Measurements from ENCODE around the gene TRH. TPM values are rescaled to one million over a fixed set of nuclear protein-coding genes. Genes with fewer than 3 reads are reported as not detected.
A peak's percentile ranks its signal among the peaks of the same experiment; 100 is the strongest.

The TRH gene, protein sequence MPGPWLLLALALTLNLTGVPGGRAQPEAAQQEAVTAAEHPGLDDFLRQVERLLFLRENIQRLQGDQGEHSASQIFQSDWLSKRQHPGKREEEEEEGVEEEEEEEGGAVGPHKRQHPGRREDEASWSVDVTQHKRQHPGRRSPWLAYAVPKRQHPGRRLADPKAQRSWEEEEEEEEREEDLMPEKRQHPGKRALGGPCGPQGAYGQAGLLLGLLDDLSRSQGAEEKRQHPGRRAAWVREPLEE
- not detected in 2 replicates for polyA plus RNA-seq (2014; cell fraction: cytosol; rRNA removed)
- polyA plus RNA-seq (2014; cell fraction: nucleus; rRNA removed) = not detected in 2 replicates

DNA sequence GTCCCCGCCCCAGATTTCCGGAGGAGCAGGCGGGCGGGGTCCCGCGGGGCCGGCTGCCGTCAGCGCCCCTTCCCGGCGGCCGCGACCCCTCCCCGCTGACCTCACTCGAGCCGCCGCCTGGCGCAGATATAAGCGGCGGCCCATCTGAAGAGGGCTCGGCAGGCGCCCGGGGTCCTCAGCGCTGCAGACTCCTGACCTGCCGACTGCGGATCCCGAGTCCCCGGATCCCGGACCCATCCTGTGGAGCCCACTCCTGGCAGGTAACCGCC is at the start of gene TRH:
Gene TRH (plus strand): TSS at position 157 of the 269 bp plus-strand sequence. CDS start 1,097 bp downstream, outside the sequence.
- DNase-seq (ENCODE audit: low spot score) = no peak

DNA sequence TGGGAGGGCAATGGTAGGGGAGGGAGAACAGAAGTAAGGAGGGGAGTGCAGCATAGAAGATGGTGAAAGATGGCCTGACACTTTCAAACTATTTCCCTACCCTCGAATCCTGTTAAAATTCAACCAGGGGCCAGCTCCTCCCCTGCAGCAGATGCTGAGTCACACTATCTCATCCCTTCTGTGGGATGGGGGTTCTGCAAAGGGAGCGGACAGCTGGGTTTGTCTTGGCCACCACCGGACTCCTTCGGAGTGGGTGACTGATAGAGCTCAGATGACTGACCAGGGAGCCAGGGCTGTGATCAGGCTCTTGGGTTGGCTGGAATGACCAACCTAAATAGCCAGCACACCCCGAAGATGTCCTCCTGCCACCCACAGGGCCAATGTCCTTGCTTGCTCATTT is 47.4 kb upstream of the TRH start:
- DNase-seq (ENCODE audit: low spot score) = no peak

DNA sequence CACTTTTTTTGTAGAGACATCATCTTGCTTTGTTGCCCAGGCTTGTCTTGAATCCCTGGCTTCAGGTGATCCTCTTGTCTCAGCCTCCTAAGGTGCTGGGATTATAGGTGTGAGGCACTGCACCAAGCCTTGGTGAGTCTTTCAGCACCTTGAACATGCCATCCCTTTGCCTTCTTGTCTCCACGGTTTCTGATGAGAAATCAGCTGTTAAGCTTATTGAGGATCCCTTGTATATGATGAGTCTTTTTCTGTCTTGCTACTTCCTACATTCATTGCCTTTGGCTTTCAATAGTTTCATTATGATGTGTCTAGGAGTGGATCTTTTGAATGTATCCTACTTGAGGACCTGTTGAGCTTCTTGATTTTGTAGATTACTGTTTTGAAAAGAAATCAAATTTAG is 45.1 kb upstream of the TRH start:
- no peak for DNase-seq (ENCODE audit: low spot score)

DNA sequence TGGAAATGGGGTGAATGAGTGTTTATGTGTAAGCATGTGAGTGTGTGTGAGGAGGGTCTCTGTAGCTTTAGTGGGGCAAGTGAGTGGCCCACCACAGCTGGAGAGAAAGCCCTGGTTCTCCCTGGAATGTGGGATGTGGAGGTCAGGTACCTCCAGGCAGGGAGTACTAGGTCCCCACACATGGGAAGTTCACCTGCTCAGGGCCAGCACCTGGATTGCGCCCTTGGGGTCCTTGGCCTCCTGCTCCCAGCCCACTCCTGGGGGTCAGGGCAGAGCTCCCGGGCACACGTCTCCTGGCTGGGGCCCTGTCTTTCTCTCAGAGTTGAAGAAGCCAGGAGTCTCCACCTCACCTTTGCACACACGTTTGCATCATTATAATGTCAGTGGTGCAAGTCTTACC is 41.0 kb upstream of the TRH start:
- DNase-seq (ENCODE audit: low spot score) = no peak

DNA sequence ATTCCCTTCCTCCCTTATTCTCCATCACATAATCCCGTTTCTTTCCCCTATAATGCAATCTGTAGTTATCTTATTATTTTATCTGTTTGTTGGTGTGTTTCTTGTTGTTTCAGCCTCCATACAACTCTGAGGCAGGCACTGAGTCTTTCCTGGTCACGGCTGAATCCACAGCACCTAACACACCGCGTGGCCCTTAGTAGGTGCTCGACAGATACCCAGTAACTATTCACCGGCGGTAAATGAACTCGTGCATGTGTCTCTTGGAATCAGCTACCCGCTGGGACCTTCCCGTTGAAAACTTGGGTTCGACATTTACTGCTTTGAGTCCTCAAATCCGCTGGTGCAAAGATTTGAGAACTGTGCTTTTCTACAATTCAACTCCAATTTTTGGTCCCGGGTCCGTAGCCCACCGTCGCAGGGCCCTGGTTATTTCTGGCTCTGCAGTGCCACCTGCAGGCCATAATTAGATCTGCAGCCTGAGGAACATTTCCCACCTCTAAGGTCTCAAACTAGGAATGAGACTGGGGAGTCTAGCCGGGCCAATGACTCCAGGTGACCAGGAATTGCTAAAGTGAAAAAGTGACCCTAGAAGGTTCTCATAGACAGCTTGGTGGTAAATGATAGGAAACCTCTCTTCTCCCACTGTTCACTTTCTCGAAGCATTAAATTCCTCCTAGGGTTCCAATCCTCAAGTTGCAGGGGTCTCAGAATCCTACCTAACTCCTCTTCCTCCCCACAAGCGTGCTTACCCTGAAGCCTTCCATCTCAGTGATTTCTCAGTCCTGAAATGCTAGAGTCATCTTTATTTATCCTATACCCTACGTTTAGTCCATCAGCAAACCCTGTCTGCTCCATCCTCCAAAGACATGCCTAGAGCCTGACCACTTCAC is 40.0 kb upstream of the TRH start:
- peak; percentile 59 for DNase-seq (ENCODE audit: low spot score)

DNA sequence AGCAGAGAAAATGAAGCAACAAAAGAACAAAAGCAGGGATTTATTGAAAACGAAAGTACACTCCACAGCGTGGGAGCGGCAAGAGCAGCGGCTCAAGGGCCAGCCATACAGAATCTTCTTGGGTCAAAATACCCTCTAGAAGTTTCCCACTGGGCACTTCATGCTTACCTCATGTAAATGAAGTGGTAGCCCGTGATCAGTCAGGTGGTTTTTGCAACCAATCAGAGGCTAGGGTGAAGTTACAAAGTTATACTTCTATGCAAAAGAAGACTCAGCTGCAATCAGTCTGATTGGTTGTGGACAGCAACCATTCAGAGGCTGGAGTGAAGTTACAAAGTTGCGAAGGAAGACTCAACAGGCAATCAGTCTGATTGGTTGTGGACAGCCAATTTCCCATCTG is 37.8 kb upstream of the TRH start:
- no peak for DNase-seq (ENCODE audit: low spot score)

DNA sequence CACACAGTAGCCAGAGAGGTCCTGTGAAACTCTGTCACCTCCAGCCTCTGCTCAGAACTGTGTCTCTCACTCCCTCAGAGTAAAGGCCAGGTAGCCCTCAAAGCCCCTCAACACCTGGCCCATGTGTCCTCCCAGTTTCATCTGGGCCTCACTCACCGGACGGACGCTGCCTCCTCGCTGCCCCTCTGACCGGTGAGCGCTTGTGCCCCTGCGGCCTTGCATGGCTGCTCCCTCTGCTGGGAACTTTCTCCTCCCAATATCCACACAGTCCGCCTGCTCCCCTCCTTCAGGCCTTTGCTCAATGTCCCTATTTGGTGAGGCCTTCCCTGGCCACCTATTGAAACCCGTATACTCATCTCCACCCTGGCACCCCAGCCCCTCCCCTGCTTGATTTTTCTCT is 36.8 kb upstream of the TRH start:
- no peak for DNase-seq (ENCODE audit: low spot score)

DNA sequence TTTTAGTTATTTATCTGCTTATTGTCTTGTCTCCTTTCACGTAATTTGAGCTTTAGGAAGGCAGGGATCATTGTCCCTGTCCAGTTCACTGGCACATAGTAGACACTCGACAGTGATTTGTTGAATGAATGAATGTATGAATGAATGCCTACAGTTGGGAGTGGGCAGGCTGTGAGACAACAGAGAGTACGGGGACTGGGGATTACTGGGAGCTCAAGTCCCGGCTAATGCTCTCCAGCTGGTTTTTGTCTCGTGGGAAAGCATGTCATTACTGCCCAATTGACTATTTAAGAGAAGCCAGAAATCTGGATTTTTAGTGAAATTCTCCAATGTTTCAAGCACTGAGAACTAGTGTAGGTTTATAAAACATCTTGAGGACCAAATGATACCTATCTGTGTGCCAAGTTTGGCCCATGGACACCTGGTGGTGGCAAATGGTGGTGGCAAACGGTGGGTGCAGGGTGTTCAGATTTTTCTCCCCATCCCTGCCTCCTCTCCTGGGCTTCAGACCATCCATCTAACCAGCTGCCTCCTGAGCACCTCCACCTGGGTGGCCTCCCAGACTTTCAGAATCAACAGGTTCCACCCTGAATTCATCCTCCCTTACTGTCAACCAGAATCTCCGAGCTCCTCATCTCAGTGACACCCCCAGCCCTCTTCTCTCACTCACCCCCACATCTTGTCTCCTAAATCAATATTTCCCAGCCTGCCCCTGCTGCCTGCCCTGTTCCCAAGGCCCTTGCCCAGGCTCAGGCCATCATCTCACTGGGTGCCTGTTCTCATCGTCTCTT is 36.2 kb upstream of the TRH start:
- DNase-seq (ENCODE audit: low spot score) = no peak

DNA sequence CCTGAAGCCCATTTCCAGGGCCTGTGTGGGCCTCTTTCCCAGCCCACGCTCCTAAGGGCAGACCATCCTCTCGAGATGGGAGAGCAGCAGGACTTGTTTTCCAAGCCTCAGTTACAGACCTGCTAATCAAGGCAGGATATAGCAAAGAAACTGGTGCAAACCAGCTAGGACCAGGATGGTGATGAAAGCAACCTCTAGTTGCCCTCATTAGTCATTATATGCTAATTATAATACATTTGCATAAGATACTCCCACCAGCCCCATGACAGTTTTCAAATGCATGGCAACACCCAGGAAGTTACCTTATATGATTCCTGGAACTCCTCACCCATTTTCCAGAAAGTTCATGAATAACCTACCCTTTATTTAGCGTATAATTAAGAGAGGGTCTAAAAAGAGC is 34.4 kb upstream of the TRH start:
- no peak for DNase-seq (ENCODE audit: low spot score)

DNA sequence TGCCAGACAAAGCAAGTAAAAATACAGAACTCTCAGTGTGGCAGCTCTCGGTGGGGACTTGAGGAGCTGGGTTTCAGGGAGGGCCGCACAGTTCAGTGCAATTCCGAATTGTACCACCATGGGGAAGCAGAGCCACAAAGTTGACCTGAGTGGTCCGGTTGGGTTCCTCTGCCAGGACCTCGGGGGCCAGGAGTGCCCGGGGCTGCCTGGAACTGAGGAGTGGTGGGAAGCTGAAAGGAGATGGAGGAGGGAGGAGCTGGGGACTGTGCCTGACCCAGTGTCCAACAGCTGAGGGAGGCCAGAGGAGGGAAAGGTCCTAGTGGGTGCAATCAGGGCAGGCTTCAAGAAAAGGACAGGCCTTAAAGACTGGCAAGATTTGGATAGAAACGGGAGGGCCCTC is 32.2 kb upstream of the TRH start:
- peak; percentile 71 for DNase-seq (ENCODE audit: low spot score)

DNA sequence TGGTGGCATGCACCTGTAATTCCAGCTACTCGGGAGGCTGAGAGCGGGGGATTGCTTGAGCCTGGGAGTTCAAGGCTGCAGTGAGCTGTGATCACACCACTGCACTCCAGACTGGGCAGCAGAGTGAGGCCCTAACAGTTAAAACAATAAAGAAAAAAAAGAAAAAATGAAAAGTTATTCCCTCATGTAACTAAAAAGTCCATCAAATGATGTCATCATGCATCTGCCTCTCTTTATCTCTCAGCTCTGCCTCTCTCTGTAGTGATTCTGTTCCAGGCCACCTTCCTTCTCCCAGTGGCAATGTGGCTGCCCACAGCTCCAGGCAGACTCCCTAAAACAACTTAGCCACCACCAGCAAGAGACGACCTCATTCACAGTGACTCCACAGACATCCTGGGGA is 31.5 kb upstream of the TRH start:
- no peak for DNase-seq (ENCODE audit: low spot score)

DNA sequence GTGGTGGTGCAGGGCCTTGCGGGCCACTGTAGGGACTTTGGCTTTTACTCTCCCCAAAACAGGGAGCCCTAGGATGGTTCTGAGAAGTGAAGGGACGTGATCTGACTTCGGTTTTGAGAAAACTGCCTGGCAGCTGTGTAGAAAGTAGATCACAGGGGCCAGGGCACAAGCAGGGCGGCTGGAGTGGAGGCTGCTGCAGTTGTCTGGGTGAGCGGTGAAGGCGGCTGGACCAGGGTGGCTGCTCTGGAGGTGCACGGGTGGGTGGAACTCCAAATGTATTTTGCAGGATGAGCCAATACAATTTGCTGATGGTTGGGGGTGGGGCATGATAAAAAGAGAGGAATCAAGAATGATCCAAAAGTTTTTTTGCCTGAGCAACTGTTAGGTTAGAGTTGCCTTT is 29.8 kb upstream of the TRH start:
- no peak for DNase-seq (ENCODE audit: low spot score)

DNA sequence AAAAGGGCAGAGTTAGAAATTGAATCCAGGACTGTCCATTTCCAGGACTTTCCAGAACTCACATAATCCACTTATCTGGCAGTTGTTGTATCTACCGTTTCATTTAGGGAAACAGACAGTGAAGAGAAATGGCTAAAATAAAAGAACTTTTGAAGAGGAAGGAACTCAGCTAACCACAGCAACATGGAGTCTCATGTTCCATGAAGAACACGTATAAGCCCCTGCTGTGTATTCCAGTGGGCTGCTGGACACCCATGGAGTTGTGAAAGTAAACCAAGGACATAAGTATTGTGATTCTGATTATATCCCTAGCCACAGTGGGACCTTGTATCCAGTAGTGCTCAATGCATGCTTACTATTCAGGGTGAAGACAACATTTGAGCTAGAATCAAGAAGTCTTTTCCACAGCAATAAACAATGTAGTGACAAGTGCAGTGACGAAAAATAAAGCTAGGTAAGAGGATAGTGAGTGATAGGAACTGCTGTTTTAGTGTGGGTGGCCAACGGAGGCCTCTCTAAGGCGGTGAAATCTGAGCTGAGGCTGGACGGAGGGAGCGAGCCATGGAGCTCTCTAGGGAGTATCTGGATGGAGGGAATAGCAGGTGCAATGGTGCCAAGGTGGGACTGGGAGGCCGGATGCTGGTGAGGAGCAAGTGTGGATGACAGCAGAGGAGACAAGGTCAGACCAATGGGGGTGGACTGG is 26.8 kb upstream of the TRH start:
- DNase-seq (ENCODE audit: low spot score) = no peak

DNA sequence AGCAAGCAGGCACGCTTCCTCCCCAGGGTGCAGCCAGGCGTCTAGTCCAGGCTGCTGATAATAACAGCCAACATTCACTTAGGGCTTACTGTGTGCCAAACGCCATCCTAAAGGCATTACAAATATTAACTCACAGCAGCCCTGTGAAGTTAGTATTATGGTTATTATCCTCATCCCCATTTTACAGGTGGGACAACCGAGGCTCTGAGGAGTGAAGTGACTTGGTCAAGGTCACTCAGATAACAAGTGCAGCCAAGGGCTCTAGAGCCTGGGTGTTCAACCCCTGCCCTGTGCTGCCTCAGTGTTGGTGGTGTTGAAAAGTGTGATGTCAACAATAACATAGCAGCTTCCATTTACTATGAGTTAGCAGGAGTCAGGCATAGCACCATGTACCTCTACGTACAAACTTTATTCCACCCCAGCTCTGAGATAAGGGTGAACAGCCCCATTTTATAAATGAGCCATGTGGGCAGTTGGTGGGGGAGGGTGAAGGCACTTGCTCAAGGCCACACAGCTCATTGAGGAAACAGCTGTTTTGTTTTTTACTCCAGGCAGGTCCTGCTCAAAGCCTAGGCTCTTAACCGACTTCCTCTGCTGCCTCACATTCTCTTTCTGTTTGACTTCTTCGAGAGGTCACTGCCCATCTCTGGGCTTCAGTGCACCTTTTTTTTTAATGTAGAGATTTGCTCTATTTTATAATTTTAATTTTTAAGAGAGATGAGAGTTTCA is 24.0 kb upstream of the TRH start:
- no peak for DNase-seq (ENCODE audit: low spot score)

DNA sequence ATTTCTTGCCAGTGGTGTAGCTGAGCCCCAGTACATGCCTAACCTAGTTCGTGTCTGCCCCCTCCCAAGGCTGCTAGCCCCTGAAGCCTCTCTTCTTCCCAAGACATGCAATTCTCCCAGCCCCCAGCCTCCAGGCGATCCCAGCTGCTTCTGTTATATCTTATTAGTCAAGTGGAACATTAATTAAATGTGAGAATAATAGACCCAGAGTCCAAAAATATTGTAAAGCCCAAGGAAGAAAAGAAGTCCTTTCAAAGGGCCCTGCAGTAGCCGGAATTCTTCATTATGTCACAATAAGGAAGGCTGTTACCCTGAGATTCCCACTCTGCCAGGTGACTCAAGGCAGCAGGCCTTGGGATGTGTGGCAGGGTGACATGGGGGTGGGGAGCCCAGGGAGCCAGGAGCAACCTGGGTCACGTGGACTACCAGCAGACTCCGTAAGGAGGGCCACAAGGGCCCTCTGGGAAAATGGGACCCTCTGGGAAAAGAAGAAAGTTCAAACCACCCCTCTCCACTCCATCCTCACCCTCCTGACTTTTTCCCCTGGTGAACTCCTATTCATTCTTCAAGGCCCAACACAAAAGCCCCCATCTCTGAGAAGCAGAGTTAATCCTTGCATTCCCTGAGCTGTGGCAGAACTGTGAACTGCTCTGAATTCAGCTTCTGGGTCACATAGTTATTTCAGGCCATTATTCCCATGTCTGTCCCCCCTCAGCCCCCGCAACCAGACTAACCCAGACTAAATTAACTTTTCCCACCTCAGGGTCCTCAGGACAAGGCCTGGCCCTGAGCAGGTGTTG is 21.8 kb upstream of the TRH start:
- DNase-seq (ENCODE audit: low spot score) = no peak

DNA sequence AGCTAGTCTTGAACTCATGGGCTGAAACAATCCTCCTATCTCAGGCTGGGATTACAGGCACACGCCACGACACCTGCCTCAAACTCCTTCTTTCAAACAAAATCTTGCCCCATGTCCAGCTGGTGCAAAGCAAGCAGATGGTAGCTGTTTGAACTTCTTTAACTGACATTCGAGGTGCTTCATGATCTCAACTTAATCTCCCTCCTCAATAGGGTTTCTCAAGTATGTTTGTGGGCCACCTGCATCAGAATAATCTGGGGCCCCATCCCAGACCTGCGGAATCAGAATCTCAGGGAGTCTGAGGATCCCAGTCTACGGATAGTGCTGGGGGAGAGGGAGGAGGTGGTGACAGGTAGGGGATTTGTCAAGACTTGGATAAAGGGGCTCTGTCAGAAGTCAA is 20.9 kb upstream of the TRH start:
- no peak for DNase-seq (ENCODE audit: low spot score)

DNA sequence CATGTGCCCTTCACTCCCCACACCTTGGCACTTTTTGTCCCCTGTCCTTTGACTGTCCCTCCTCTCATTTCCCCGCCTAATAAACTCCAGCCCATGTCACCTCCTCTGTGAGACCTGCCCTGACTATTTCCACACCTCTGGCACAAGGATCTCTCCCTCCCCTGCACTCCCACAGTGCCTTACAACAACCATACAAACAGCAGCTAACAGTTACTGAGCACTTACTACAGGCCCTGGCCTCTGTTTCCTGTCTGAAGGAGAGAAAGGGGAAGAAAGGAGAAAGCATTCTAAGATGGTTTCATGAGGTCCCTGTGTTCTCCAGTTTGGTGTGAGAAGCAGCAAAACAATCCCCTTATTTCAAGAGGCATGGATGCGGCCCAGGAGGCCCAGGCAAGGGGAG is 20.0 kb upstream of the TRH start:
- DNase-seq (ENCODE audit: low spot score) = no peak

DNA sequence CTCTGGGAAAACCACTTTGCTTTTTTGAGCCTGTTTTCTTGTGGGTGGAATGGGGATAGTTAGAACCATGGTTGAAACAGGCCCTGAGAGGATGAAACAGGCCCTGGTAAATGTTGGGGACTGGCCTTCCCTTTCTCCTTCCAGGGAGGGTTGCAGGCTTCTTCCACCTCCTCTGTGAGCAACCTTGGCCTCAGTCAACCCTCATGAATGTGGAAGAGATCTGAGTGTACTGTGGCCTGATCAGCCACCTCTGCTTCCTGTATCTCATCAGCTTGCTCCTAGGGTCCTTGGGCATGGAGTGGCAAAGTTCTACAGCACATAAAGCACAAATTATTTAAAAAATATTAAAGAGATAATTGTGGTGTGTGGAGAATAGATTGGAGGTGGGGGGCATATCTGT is 17.6 kb upstream of the TRH start:
- no peak for DNase-seq (ENCODE audit: low spot score)

DNA sequence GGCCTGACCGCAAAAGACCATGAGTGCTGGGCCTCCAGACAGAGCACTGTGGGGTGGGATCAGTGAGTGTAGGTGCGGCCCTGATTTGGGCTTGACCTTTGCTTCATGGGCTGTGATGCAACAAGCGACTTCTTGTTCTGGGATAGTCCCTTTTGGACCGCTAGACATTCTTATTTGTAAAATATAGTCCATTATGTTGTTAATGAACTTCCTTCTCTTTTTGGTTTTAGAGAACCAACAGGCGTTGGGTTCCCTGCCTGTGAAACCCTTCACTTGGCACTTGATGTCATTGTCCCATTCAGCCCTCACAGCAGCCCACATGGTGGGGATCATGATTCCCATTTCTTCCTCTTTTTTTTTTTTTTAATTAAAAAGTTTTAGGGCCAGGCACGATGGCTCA is 15.8 kb upstream of the TRH start:
- no peak for DNase-seq (ENCODE audit: low spot score)

DNA sequence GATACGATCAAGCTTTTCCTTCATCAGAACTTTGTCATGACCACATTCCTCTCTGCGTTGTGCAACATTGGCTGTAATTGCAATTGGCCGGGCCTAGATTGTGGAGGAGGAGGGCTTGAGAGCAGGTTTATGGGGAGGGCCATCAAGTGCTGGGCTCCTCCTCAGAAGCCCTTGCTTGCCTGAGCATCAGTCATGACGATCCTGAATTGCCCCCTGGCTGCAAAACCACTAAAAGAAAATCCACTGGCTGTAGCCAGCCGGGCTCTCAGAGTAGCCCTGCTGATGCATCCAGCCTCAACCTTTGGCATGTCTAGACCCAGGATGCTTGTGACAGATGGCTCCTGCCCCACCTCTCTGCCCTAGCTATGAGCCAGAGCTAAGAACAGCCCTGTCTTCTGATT is 13.4 kb upstream of the TRH start:
- no peak for DNase-seq (ENCODE audit: low spot score)
